Effector CD4-positive, alpha-beta T cell (primary cell): ENCODE results near the gene RIPOR3.
"Not testable (repeated sequence)": the region's sequence is repeated elsewhere in the genome, so short reads cannot be mapped to it uniquely, and the experiment has no call there.

Experiments used
- DNase-seq: peaks from one replicate; pipeline ENCODE4 v3.0.0-alpha.2; 2020

Gene RIPOR3

GRCh38 chr20:50651676-50652075, 39.7 kb downstream of the RIPOR3 start:
- no peak for DNase-seq

GRCh38 chr20:50649590-50649989, 41.8 kb downstream of the RIPOR3 start:
- no peak for DNase-seq

- no peak for DNase-seq
Observed at GRCh38 chr20:50648651-50649050, 42.7 kb downstream of the RIPOR3 start.

GRCh38 chr20:50646483-50646996, 44.8 kb downstream of the RIPOR3 start:
- DNase-seq, result no peak

GRCh38 chr20:50645253-50646068, 45.9 kb downstream of the RIPOR3 start:
- DNase-seq, result no peak

GRCh38 chr20:50642288-50642803, 49.0 kb downstream of the RIPOR3 start:
- no peak for DNase-seq

GRCh38 chr20:50641625-50642287, 49.6 kb downstream of the RIPOR3 start:
- DNase-seq, result not testable (repeated sequence)

- not testable (repeated sequence) for DNase-seq
Observed at GRCh38 chr20:50639971-50640711, 51.2 kb downstream of the RIPOR3 start.

GRCh38 chr20:50638015-50638847, 53.1 kb downstream of the RIPOR3 start:
- DNase-seq, result not testable (repeated sequence)

- no peak for DNase-seq
Observed at GRCh38 chr20:50636601-50637540, 54.5 kb downstream of the RIPOR3 start.

GRCh38 chr20:50635676-50636600, 55.4 kb downstream of the RIPOR3 start:
- DNase-seq, result peak; percentile 24

- no peak for DNase-seq
Observed at GRCh38 chr20:50635014-50635557, 56.3 kb downstream of the RIPOR3 start.

- no peak for DNase-seq
Observed at GRCh38 chr20:50634191-50634590, 57.2 kb downstream of the RIPOR3 start.

- no peak for DNase-seq
Observed at GRCh38 chr20:50633361-50633760, 58.0 kb downstream of the RIPOR3 start.

- DNase-seq, result no peak
Observed at GRCh38 chr20:50632701-50633100, 58.6 kb downstream of the RIPOR3 start.

- DNase-seq, result no peak
Observed at GRCh38 chr20:50632236-50632635, 59.1 kb downstream of the RIPOR3 start.

GRCh38 chr20:50630578-50631263, 60.6 kb downstream of the RIPOR3 start:
- DNase-seq, result no peak

GRCh38 chr20:50629670-50630045, 61.7 kb downstream of the RIPOR3 start:
- no peak for DNase-seq
